Measurements from ENCODE around the gene PDZRN3. TPM values are rescaled to one million over a fixed set of nuclear protein-coding genes. Genes with fewer than 3 reads are reported as not detected.

The PDZRN3 gene
- polyA plus RNA-seq, 2 of the 4 experiments (the other 2 are of a cell fraction), result not detected

DNA sequence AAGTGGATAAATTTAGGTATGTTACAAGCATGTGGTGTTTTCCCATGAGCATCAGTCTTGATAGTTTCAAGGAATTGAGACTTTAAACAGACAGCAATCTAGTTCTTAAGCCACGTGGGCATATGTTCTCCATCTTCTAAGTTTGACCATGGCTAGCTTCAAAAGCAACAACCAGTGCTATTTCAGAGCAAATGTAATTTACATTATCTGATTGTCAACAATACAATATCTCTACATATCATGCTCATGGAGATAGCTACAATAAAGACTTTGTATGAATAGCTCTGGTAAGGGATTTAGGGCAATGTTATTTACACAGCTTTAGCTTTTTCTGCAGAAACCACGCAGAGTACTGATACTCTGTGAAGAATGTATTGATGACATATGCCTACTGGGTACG is 38.8 kb upstream of the PDZRN3 start (continued):
- TF ChIP-seq, protein P1, sequence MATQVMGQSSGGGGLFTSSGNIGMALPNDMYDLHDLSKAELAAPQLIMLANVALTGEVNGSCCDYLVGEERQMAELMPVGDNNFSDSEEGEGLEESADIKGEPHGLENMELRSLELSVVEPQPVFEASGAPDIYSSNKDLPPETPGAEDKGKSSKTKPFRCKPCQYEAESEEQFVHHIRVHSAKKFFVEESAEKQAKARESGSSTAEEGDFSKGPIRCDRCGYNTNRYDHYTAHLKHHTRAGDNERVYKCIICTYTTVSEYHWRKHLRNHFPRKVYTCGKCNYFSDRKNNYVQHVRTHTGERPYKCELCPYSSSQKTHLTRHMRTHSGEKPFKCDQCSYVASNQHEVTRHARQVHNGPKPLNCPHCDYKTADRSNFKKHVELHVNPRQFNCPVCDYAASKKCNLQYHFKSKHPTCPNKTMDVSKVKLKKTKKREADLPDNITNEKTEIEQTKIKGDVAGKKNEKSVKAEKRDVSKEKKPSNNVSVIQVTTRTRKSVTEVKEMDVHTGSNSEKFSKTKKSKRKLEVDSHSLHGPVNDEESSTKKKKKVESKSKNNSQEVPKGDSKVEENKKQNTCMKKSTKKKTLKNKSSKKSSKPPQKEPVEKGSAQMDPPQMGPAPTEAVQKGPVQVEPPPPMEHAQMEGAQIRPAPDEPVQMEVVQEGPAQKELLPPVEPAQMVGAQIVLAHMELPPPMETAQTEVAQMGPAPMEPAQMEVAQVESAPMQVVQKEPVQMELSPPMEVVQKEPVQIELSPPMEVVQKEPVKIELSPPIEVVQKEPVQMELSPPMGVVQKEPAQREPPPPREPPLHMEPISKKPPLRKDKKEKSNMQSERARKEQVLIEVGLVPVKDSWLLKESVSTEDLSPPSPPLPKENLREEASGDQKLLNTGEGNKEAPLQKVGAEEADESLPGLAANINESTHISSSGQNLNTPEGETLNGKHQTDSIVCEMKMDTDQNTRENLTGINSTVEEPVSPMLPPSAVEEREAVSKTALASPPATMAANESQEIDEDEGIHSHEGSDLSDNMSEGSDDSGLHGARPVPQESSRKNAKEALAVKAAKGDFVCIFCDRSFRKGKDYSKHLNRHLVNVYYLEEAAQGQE (IDR thresholded peaks at IDR 0.05), result no peak
- TF ChIP-seq BCL3 (IDR thresholded peaks at IDR 0.05) (no peak), CHD4 (IDR thresholded peaks at IDR 0.05; ENCODE audit: borderline replicate concordance) (no peak), ZSCAN20 (CRISPR knock-in tag; IDR thresholded peaks at IDR 0.05) (no peak)
- TF ChIP-seq, protein P2, sequence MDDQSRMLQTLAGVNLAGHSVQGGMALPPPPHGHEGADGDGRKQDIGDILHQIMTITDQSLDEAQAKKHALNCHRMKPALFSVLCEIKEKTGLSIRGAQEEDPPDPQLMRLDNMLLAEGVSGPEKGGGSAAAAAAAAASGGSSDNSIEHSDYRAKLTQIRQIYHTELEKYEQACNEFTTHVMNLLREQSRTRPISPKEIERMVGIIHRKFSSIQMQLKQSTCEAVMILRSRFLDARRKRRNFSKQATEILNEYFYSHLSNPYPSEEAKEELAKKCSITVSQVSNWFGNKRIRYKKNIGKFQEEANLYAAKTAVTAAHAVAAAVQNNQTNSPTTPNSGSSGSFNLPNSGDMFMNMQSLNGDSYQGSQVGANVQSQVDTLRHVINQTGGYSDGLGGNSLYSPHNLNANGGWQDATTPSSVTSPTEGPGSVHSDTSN (IDR thresholded peaks at IDR 0.05), result no peak

- DNase-seq (ENCODE audit: low read depth in 1 of 2, low spot score in 1 of 2), result no peak
- H3K9me3 ChIP-seq, result no peaks in the 10 kb centered on the region
- FAIRE-seq, result no peak
- no peak overlapping the region for H3K4me3 ChIP-seq
- H3K4me2 ChIP-seq, result no peak overlapping the region
- CTCF ChIA-PET, result no interaction called here
- no peak for TF ChIP-seq JUNB (IDR thresholded peaks at IDR 0.05)
- no peak for TF ChIP-seq HDAC2 (IDR thresholded peaks at IDR 0.05)
- TF ChIP-seq, protein P3, sequence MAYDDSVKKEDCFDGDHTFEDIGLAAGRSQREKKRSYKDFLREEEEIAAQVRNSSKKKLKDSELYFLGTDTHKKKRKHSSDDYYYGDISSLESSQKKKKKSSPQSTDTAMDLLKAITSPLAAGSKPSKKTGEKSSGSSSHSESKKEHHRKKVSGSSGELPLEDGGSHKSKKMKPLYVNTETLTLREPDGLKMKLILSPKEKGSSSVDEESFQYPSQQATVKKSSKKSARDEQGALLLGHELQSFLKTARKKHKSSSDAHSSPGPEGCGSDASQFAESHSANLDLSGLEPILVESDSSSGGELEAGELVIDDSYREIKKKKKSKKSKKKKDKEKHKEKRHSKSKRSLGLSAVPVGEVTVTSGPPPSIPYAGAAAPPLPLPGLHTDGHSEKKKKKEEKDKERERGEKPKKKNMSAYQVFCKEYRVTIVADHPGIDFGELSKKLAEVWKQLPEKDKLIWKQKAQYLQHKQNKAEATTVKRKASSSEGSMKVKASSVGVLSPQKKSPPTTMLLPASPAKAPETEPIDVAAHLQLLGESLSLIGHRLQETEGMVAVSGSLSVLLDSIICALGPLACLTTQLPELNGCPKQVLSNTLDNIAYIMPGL (CRISPR knock-in tag; IDR thresholded peaks at IDR 0.05; ENCODE audit: borderline replicate concordance), result no peak
- no peak for TF ChIP-seq EHF (CRISPR knock-in tag; IDR thresholded peaks at IDR 0.05)
- no peak for TF ChIP-seq RNF2 (IDR thresholded peaks at IDR 0.05; ENCODE audit: borderline replicate concordance, low read depth)
- TF ChIP-seq CHD4 (IDR thresholded peaks at IDR 0.05; ENCODE audit: borderline replicate concordance), result no peak
- TF ChIP-seq, protein P2 (IDR thresholded peaks at IDR 0.05), result no peak
- TF ChIP-seq PHF8 (IDR thresholded peaks at IDR 0.05; ENCODE audit: borderline replicate concordance, low read depth), result no peak
- TF ChIP-seq EP300 (IDR thresholded peaks at IDR 0.05), result no peak
- TF ChIP-seq EHMT2 (IDR thresholded peaks at IDR 0.05; ENCODE audit: low read depth), result no peak
- no peak overlapping the region for H3K27ac ChIP-seq
- H3K4me1 ChIP-seq, result no peaks in the 10 kb centered on the region
- POLR2A ChIA-PET, result no interaction called here
- no peak for ATAC-seq
Measured at GRCh38 chr3:73661265-73661664, 36.5 kb upstream of the PDZRN3 start.

- FAIRE-seq (no peak), ATAC-seq (no peak)
Measured at GRCh38 chr3:73658227-73658626, 33.5 kb upstream of the PDZRN3 start.

More at GRCh38 chr3:73658227-73658626, 33.5 kb upstream of the PDZRN3 start:
- WGBS (ENCODE audit: missing lambda C conversion rate), result 6% methylated on average over 4 of the region's 4 CpGs
- CTCF ChIA-PET, result no interaction called here
- DNase-seq (ENCODE audit: low read depth in 1 of 2, low spot score in 1 of 2), result no peak
- TF ChIP-seq HES2 (IDR thresholded peaks at IDR 0.05) (no peak), FOSB (CRISPR knock-in tag; IDR thresholded peaks at IDR 0.05) (no peak), NPAS2 (CRISPR knock-in tag; IDR thresholded peaks at IDR 0.05; ENCODE audit: borderline replicate concordance) (no peak), MAX (IDR thresholded peaks at IDR 0.05) (no peak), TP53 (CRISPR knock-in tag; IDR thresholded peaks at IDR 0.05) (no peak)
- no peak overlapping the region for H3K4me3 ChIP-seq
- POLR2A ChIA-PET, result no interaction called here
- no peaks in the 10 kb centered on the region for H3K4me1 ChIP-seq
- no peak overlapping the region for H3K4me2 ChIP-seq
- H3K27ac ChIP-seq, result no peak overlapping the region
- H3K9me3 ChIP-seq, result no peaks in the 10 kb centered on the region
